Measurements from ENCODE around the gene AGER. TPM values are rescaled to one million over a fixed set of nuclear protein-coding genes. Genes with fewer than 3 reads are reported as not detected.

The AGER gene
- total and polyA plus RNA-seq, 2 of the 4 experiments (the other 2 are of a cell fraction) = 0.18 to 4.2 TPM

DNA sequence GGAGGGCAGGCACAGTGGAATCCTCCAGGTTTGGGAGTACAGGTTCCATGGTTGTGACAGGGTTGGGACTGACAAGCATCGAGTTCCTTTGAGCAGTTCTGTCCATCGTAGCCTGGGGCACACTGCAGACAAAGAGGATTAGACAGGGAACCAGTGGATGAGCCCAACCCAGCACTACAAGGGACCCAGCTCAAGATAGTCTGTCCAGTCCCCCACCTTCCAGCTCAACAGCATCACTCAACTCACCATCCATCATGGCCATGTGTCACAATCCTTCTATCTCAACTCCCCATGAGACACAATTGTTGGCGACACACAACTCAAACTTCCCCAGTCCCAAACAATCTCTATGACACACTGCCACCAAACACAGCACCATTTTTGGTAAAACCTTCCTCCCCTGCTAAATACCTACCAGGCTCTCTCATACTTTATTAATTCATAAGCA is 20.2 kb upstream of the AGER start:
- no peak overlapping the region for H4K8ac ChIP-seq (ENCODE audit: low read depth in 2 of 2, low read length in 2 of 2)
- POLR2A ChIA-PET (ENCODE audit: unreplicated experiment) = no interaction called here
- H4K20me1 ChIP-seq (ENCODE audit: insufficient read depth, low read length) = no peaks in the 10 kb centered on the region
- no peaks in the 10 kb centered on the region for H3K9me1 ChIP-seq (ENCODE audit: insufficient read depth, low read length)
- TF ChIP-seq RFX5 (IDR thresholded peaks at IDR 0.05; ENCODE audit: low read depth, low read length) (no peak), RCOR1 (IDR thresholded peaks at IDR 0.05; ENCODE audit: insufficient replicate concordance, low read length) (no peak), CHD1 (IDR thresholded peaks at IDR 0.05; ENCODE audit: low read depth, low read length) (no peak), BHLHE40 (IDR thresholded peaks at IDR 0.05; ENCODE audit: low read depth, low read length) (no peak), RAD21 (IDR thresholded peaks at IDR 0.05; ENCODE audit: low read length) (no peak), MXI1 (IDR thresholded peaks at IDR 0.05; ENCODE audit: borderline replicate concordance, low read depth, low read length) (no peak), CEBPB (IDR thresholded peaks at IDR 0.05; ENCODE audit: low read depth, low read length) (no peak), MAFK (IDR thresholded peaks at IDR 0.05; ENCODE audit: low read depth, low read length) (no peak), FOS (IDR thresholded peaks at IDR 0.05; ENCODE audit: low read depth, low read length) (no peak), POLR2A (IDR thresholded peaks at IDR 0.05; ENCODE audit: low read depth, low read length) (no peak), MAZ (IDR thresholded peaks at IDR 0.05; ENCODE audit: borderline replicate concordance, low read depth, low read length) (no peak), SMC3 (IDR thresholded peaks at IDR 0.05; ENCODE audit: low read depth, low read length) (no peak), NFE2L2 (IDR thresholded peaks at IDR 0.05; ENCODE audit: low read depth, low read length) (no peak)
- TF ChIP-seq, protein P1, sequence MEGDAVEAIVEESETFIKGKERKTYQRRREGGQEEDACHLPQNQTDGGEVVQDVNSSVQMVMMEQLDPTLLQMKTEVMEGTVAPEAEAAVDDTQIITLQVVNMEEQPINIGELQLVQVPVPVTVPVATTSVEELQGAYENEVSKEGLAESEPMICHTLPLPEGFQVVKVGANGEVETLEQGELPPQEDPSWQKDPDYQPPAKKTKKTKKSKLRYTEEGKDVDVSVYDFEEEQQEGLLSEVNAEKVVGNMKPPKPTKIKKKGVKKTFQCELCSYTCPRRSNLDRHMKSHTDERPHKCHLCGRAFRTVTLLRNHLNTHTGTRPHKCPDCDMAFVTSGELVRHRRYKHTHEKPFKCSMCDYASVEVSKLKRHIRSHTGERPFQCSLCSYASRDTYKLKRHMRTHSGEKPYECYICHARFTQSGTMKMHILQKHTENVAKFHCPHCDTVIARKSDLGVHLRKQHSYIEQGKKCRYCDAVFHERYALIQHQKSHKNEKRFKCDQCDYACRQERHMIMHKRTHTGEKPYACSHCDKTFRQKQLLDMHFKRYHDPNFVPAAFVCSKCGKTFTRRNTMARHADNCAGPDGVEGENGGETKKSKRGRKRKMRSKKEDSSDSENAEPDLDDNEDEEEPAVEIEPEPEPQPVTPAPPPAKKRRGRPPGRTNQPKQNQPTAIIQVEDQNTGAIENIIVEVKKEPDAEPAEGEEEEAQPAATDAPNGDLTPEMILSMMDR (conservative IDR thresholded peaks at IDR 0.05; ENCODE audit: low read depth, low read length) = no peak
- TF ChIP-seq, protein P2, sequence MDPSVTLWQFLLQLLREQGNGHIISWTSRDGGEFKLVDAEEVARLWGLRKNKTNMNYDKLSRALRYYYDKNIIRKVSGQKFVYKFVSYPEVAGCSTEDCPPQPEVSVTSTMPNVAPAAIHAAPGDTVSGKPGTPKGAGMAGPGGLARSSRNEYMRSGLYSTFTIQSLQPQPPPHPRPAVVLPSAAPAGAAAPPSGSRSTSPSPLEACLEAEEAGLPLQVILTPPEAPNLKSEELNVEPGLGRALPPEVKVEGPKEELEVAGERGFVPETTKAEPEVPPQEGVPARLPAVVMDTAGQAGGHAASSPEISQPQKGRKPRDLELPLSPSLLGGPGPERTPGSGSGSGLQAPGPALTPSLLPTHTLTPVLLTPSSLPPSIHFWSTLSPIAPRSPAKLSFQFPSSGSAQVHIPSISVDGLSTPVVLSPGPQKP (IDR thresholded peaks at IDR 0.05; ENCODE audit: borderline replicate concordance, low read depth, low read length) = no peak
- TF ChIP-seq, protein P3, sequence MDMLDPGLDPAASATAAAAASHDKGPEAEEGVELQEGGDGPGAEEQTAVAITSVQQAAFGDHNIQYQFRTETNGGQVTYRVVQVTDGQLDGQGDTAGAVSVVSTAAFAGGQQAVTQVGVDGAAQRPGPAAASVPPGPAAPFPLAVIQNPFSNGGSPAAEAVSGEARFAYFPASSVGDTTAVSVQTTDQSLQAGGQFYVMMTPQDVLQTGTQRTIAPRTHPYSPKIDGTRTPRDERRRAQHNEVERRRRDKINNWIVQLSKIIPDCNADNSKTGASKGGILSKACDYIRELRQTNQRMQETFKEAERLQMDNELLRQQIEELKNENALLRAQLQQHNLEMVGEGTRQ (IDR thresholded peaks at IDR 0.05; ENCODE audit: low read depth, low read length) = no peak
- no peak overlapping the region for H3K18ac ChIP-seq (ENCODE audit: low read depth, low read length)
- no peak overlapping the region for H3K4me3 ChIP-seq (ENCODE audit: insufficient read depth, low read depth, low read length)
- in situ Hi-C loops (cut with MboI; ENCODE audit: low sequenced_read_pairs) (no loop called here), dilution Hi-C loops (cut with HindIII; ENCODE audit: low sequenced_read_pairs, unreplicated experiment) (no loop called here), intact Hi-C loops (cut with micrococcal nuclease) (no loop called here)
- H3K27me3 ChIP-seq (ENCODE audit: control insufficient read depth, insufficient read depth, low read length) = peaks cover 10% of the 10 kb centered on the region; the same call in 1 of the 2 replicates
- H3K4me2 ChIP-seq (ENCODE audit: low read depth, low read length) = no peak overlapping the region
- H4K5ac ChIP-seq (ENCODE audit: low read depth, low read length) = no peak overlapping the region
- no peak overlapping the region for H2AFZ ChIP-seq (replicated peaks; ENCODE audit: low read length, poor library complexity)
- H2BK15ac ChIP-seq (ENCODE audit: low read depth, low read length) = no peak overlapping the region
- H3K4me1 ChIP-seq (ENCODE audit: control insufficient read depth, insufficient read depth, low read length) = no peaks in the 10 kb centered on the region
- no peaks in the 10 kb centered on the region for H3K9me3 ChIP-seq (ENCODE audit: control insufficient read depth, insufficient read depth, low read length)
- H2BK120ac ChIP-seq (ENCODE audit: low read depth, low read length) = no peak overlapping the region
- no peak overlapping the region for H2AK5ac ChIP-seq (ENCODE audit: low read depth, low read length)
- no peak overlapping the region for H4K91ac ChIP-seq (ENCODE audit: insufficient read depth, low read depth, low read length)
- H2BK5ac ChIP-seq (ENCODE audit: low read depth, low read length, poor library complexity, severe bottlenecking) = no peak overlapping the region
- no peaks in the 10 kb centered on the region for H3K79me1 ChIP-seq (ENCODE audit: low read depth in 1 of 2, low read length in 2 of 2)
- DNase-seq = no peak
- CTCF ChIA-PET = no interaction called here
- H3K27ac ChIP-seq (ENCODE audit: insufficient read depth, low read length) = no peak overlapping the region
- no peak overlapping the region for H3K9ac ChIP-seq (ENCODE audit: low read depth, low read length)
- no peaks in the 10 kb centered on the region for H3K36me3 ChIP-seq (ENCODE audit: control insufficient read depth, insufficient read depth, low read length)
- no peak for ATAC-seq (ENCODE audit: low read depth)
- H3K23ac ChIP-seq (ENCODE audit: low read depth, low read length) = no peak overlapping the region
- 100% methylated on average over 1 of the region's 3 CpGs; no CpG with 5 or more reads in 1 of the 2 experiments for WGBS, 2 experiments (ENCODE audit: extremely low coverage in 2 of 2, insufficient read length in 1 of 2)
- H2BK20ac ChIP-seq (ENCODE audit: low read depth, low read length) = no peak overlapping the region
- peak overlapping the region; percentile 58 for H2AK9ac ChIP-seq (replicated peaks; ENCODE audit: low read depth, low read length, poor library complexity)
- H3K4ac ChIP-seq (ENCODE audit: low read depth, low read length) = no peak overlapping the region
- BruUV-seq (replicated peaks) = no TSS peak
- H3K14ac ChIP-seq (replicated peaks; ENCODE audit: low read depth, low read length) = no peak overlapping the region
- H3K56ac ChIP-seq (ENCODE audit: extremely low read depth, insufficient read depth, low read length) = no peak overlapping the region

Data from IMR-90 (cell line).